Subcutaneous adipose tissue (tissue), 4 donors: ENCODE data around the gene VSTM2B. TPM values are rescaled to one million over a fixed set of nuclear protein-coding genes. Genes with fewer than 3 reads are reported as not detected.

Source experiments
- total RNA-seq, 4 donors: library from RNA; depleted of rRNA; stranded (reverse); fragments of >200 nt; gene quantifications; one replicate each; pipeline ENCODE4 v1.1.0, GENCODE V29; 2016
- TF ChIP-seq, protein P1 (sequence below): fragments of 450-650 bp; IDR thresholded peaks from one replicate; pipeline ENCODE4 v1.5.1; 2016; ENCODE audit warnings: low read depth, mild to moderate bottlenecking, control low read depth, antibody characterized with exemption, moderate library complexity

VSTM2B gene
- total RNA-seq, 4 donors from 2014 or later, result not detected

DNA sequence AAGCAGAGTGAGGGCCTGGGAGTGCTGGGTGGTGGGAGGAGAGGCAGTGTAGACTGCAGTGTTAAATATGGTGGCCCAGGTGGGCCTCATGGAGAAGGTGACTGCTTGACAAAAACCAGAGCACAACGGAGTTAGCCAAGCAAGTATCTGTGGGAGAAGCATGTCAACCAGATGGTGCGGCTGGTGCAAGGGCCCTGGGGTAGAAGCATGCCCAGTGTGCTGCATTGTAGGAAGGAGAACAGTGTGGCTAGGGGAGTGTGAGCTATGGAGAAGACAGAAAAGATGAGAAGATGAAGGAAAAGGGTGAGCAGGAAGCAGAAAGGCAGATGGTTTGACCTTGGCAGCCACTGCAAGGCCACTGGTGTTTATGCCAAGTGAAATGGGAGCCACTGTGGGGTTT, 2.2 kb upstream of the VSTM2B start:
- TF ChIP-seq, protein P1, sequence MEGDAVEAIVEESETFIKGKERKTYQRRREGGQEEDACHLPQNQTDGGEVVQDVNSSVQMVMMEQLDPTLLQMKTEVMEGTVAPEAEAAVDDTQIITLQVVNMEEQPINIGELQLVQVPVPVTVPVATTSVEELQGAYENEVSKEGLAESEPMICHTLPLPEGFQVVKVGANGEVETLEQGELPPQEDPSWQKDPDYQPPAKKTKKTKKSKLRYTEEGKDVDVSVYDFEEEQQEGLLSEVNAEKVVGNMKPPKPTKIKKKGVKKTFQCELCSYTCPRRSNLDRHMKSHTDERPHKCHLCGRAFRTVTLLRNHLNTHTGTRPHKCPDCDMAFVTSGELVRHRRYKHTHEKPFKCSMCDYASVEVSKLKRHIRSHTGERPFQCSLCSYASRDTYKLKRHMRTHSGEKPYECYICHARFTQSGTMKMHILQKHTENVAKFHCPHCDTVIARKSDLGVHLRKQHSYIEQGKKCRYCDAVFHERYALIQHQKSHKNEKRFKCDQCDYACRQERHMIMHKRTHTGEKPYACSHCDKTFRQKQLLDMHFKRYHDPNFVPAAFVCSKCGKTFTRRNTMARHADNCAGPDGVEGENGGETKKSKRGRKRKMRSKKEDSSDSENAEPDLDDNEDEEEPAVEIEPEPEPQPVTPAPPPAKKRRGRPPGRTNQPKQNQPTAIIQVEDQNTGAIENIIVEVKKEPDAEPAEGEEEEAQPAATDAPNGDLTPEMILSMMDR, result no peak

DNA sequence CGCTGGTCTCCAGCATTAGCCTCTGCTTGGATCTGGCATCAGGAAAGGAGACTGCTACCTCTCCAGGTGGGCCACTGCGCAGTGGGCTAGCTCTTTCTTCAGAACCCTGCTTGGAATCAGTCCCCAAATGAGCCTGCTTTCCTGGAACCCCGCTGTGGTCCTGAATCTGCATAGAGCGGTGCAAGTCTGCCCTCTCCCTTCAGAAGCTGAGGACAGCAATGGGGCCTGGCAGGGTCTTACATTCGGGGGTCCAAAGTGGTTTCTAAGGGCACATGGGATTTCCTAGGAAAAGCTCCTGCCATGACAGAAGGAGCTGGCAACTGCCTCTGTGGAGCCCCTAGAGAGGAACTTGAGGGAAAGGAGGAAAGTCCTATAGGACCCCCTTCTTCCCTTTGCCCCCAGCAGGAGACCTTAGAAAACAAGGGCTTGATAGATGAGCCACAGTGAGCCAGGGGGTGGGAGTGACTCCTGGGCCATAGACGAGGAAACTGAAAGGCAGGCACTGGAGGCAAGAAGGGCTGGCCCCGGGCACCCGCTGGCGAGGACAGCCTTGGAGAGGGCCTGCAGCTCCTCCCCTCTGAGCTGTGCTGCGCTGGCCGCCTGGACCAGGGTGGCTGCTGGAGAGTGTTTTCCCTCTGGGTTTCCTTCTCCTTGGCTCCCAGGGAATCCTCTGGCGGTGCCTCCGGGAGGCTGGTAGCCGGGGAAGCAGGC, 1.4 kb upstream of the VSTM2B start:
- TF ChIP-seq, protein P1, result no peak

DNA sequence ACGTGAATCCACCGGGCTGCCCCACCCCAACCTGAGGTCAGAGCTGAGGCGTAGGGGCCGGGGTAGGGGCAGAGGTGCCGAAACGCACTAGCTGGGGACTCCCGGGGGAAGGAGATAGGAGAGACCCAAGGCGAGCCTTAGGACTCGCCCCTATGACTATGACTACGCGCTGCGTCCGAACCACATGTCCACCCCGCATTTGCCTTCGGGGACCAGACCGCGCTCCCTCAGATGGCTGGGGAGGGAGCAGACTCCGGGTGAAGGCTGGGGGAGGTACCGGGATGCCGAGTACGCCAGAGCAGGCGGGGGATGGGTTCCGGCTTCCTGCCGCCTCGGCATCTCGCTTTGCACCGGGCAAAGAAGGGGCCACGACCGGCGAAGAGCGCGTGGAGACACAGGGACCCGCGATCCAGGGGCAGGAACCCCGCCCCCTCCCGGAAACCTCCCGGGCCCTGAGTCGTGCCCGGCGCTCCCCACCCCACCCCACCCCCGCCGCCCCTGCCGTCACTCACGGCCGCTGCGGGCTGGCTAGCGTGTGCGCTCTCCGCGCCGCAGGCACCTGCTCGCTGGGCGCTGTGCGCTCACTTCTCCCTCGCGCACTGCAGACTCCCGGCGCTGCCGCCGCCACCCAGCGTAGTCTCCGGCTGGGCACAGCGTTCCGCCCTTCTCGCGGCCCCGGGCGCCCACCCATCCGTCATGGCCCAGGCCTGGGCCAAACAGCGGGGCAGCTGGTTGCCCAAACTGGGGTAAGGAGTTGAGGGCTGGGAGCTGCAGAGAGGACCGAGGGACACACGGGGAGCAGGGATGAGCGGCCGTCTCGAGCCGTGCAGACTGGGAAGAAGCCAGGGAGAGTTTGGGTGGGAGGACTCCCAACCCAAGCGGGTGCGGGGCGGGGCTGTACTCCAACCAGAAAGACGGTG, 622 bp upstream of the VSTM2B start:
- TF ChIP-seq, protein P1, result no peak

DNA sequence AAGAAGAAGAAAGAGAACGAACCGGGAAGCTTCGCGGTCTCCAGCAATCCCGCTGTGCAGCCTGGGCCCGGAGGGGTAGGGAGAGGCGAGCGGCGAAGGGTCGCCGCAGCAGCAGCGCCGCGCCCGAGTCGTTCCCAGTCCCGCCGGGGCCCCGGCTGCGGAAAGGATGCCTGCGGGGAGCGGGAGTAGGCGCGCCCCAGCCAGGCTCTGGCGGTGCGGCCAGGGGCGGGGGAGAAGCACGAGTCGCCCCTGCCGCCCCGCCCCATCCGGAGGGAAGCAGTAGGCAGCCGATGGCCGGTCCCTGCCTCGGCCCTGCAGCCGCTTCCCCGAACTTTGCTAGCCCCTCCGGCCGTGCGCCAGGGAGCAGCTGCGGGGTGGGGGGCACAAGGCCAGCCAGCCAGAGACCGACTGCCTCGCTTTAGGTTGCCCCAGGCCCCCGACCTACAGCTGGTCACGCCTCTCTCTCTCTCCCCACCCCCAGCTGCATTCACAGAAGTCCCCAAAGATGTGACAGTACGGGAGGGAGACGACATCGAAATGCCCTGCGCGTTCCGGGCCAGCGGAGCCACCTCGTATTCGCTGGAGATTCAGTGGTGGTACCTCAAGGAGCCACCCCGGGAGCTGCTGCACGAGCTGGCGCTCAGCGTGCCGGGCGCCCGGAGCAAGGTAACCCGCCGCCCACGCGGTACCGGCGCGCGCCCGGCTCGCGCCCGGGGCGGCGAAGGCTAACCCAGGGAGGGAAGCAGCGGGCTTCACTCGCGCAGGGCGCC, 1.1 kb downstream of the VSTM2B start:
- TF ChIP-seq, protein P1, result no peak

DNA sequence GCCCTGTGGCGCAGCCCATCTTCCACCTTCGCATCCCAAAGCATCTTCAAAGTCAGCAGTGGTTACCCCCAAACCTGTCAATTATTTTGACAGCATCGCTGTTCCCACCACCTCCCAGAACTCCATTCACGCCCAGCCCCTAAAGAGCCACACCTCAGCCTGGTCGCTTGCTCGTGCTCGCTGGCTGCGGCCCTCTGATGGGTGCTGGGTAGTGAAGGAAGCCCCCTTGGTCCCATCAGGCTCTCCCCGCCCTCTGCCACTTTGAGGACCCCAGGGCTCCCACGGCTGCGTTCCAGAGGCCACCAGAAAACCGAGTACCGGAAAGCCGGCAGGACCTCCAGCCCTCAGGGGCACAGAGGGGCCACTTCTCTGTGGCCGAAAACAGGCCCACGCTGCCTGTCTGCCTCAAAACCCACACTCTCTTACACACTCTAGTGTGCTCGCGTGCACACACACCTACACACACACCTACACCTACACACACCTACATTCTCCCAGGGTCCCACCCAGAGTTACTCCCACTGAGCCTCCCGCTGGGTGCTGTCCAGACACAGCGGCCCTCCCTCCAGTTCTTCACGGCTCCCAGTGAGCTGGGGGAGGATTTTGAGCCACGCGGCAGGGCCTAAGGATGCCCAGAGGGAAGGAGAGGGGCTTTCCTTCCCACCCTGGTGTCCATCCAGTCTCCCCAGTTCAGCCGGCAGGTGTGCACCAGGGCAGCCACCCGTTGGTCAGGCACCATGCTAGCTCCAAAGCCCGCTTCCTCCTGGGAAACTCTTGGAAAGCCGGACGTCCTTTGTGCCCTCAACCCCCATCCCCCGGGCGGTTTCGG, 1.9 kb downstream of the VSTM2B start:
- TF ChIP-seq, protein P1, result no peak

DNA sequence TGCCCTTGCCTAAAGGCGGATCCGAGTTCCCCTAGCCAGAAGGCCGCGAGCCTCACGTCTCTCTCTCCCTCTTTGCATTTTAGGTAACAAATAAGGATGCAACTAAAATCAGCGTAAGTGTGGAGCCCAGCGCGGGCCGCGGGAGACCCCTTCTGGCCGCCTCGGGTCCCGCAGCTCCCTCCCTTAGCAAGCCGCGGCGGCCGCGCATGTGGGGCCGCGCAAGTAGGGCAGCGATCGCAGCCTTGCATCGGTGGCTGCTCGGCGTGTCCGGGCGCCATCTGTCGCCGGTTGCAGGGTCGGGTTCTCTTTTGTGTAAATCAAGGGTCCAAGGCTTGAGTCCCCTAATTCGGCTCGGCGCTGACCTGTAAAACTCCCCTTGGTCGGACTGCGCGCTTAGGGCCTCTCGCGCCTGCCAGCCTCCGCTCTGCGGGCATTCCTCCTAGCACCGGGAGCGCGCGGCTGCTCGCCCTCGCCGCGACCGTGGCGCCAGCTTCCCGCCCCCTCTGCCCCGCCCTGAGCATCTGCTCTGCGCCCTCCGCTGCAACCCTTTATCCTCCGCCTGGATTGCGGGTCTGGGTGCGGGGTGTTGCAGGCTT, 2.7 kb downstream of the VSTM2B start:
- TF ChIP-seq, protein P1, result no peak
